K562 (cell line): ENCODE results near the gene PDLIM5. TPM values are rescaled to one million over a fixed set of nuclear protein-coding genes. Genes with fewer than 3 reads are reported as not detected.
A peak's percentile ranks its signal among the peaks of the same experiment; 100 is the strongest.

ENCODE experiments used
- ATAC-seq: fragments of 200-7000 bp; cut with Tn5 transposase; 3 replicates; pipeline ENCODE4 v1.9.1; 2020; ENCODE audit warnings: moderate library complexity
- BruUV-seq: library from RNA; stranded (reverse); fragments of 400-500 nt; replicated peaks from 2 replicates; lab custom pipeline; 2021; lab: Mats Ljungman, UMichigan
- CTCF ChIA-PET: fragments of 300-600 bp; formaldehyde crosslinking; extraction: SDS; loops from one replicate; lab custom pipeline; 2021; ENCODE audit warnings: low intra/inter-chr PET ratio; lab: Yijun Ruan, JAX
- POLR2A ChIA-PET: fragments of 300-600, 350-650 bp; sonication (Branson Sonifier 250); formaldehyde crosslinking; extraction: SDS; loops from one replicate; lab custom pipeline; 2021; ENCODE audit warnings: antibody characterized with exemption, inconsistent platforms; lab: Yijun Ruan, JAX
- DNase-seq, 4 experiments: peaks; one replicate each; pipeline versions ENCODE4 v3.0.0 to v3.0.0-alpha.2; 2011 to 2018; ENCODE audit warnings: low spot score in 3 of 4, mixed read lengths in 3 of 4; ENCODE audit errors: extremely low read depth in 1 of 4
- FAIRE-seq: peaks from 2 replicates; lab custom pipeline; 2011; peaks lifted over from hg19 to GRCh38; lab: Jason Lieb, UNC
- H2AFZ ChIP-seq: 2 replicates; pipeline ENCODE4 v1.6.0; 2011; ENCODE audit warnings: low read depth, low read length, control low read depth, inconsistent platforms
- H3K27ac ChIP-seq: fragments of 200-600 bp; 3 replicates; pipeline ENCODE4 v1.8.0; 2011; ENCODE audit warnings: low read depth, mild to moderate bottlenecking, control low read depth, inconsistent platforms, low read length, moderate library complexity, mixed read lengths; ENCODE audit errors: extremely low read depth
- H3K27me3 ChIP-seq, 2 experiments: fragments of 300-600 bp in 1 of 2; 2 replicates in 1 of 2; 3 replicates in 1 of 2; pipeline versions ENCODE4 v1.6.0 to v1.8.0; 2011; ENCODE audit warnings: inconsistent platforms in 2 of 2, low read length in 2 of 2, mild to moderate bottlenecking in 1 of 2, mixed read lengths in 1 of 2, moderate library complexity in 1 of 2; ENCODE audit not compliant: control insufficient read depth in 2 of 2, insufficient read depth in 2 of 2
- H3K36me3 ChIP-seq: fragments of 300-600 bp; 3 replicates; pipeline ENCODE4 v1.8.0; 2011; ENCODE audit warnings: mild to moderate bottlenecking, low read length, inconsistent platforms; ENCODE audit not compliant: control insufficient read depth, insufficient read depth
- H3K4me1 ChIP-seq, 2 experiments: fragments of 200-600 bp in 1 of 2; replicated peaks in 1 of 2; 2 replicates in 1 of 2; 3 replicates in 1 of 2; pipeline versions ENCODE4 v1.5.1 to v1.8.0; 2011; ENCODE audit warnings: inconsistent platforms in 2 of 2, low read length in 2 of 2, mild to moderate bottlenecking in 1 of 2, mixed read lengths in 1 of 2, moderate library complexity in 1 of 2; ENCODE audit not compliant: control insufficient read depth in 2 of 2, insufficient read depth in 2 of 2
- H3K4me2 ChIP-seq: 2 replicates; pipeline ENCODE4 v1.6.1; 2011; ENCODE audit warnings: low read length, control low read depth, inconsistent platforms, mixed read lengths; ENCODE audit not compliant: insufficient read depth
- H3K4me3 ChIP-seq: fragments of 200-600 bp; sonication (generic), shearing (Covaris generic); 2 replicates; pipeline ENCODE4 v1.5.1; 2016; ENCODE audit warnings: control low read depth, inconsistent platforms
- H3K79me2 ChIP-seq: fragments of 200-600 bp; 3 replicates; pipeline ENCODE4 v1.8.0; 2011; ENCODE audit warnings: low read length, inconsistent platforms; ENCODE audit not compliant: control insufficient read depth, insufficient read depth
- H3K9ac ChIP-seq, 2 experiments: 2 replicates each; pipeline versions ENCODE4 v1.6.0 to v1.6.1; 2011; ENCODE audit warnings: low read depth in 2 of 2, low read length in 2 of 2, control low read depth in 1 of 2, inconsistent platforms in 1 of 2, mild to moderate bottlenecking in 1 of 2, mixed read lengths in 1 of 2; ENCODE audit not compliant: insufficient read depth in 1 of 2
- H3K9me1 ChIP-seq: one replicate; pipeline ENCODE4 v1.6.0; 2011; ENCODE audit warnings: inconsistent platforms, mild to moderate bottlenecking, low read length, moderate library complexity; ENCODE audit not compliant: control insufficient read depth, insufficient read depth
- H3K9me3 ChIP-seq: replicated peaks from 2 replicates; pipeline ENCODE4 v1.5.1; 2011; ENCODE audit warnings: low read depth, low read length, inconsistent platforms; ENCODE audit not compliant: control insufficient read depth, insufficient read depth
- H4K20me1 ChIP-seq: replicated peaks from 2 replicates; pipeline ENCODE4 v1.6.1; 2011; ENCODE audit warnings: low read length, inconsistent platforms, mixed read lengths; ENCODE audit not compliant: control insufficient read depth, insufficient read depth
- CBFA2T2 ChIP-seq: fragments of 450-650 bp; conservative IDR thresholded peaks from 2 replicates; pipeline ENCODE4 v1.6.1; 2017; ENCODE audit warnings: mild to moderate bottlenecking
- CSDE1 ChIP-seq, 2 experiments: fragments of 450-650 bp; IDR thresholded peaks; 2 replicates each; pipeline ENCODE4 v1.6.1; 2016; ENCODE audit warnings: mild to moderate bottlenecking in 1 of 2
- DIDO1 ChIP-seq: fragments of 450-650 bp; IDR thresholded peaks from 2 replicates; pipeline ENCODE4 v1.6.1; 2016; ENCODE audit warnings: low read depth, missing biosample characterization, missing genetic modification characterization
- EP300 ChIP-seq: IDR thresholded peaks from 2 replicates; pipeline ENCODE4 v1.6.1; 2012; ENCODE audit warnings: low read length, improper control_type of control experiment
- EWSR1 ChIP-seq: fragments of 450-650 bp; IDR thresholded peaks from 2 replicates; pipeline ENCODE4 v1.6.1; 2018; ENCODE audit warnings: borderline replicate concordance, mild to moderate bottlenecking, low read depth, moderate library complexity; ENCODE audit not compliant: partially characterized antibody
- MCM7 ChIP-seq, 2 experiments: fragments of 450-650 bp; IDR thresholded peaks; 2 replicates each; pipeline ENCODE4 v1.6.1; 2016 to 2018
- POLR3G ChIP-seq: IDR thresholded peaks from 2 replicates; pipeline ENCODE4 v1.6.1; 2011; ENCODE audit not compliant: insufficient read length, insufficient replicate concordance; ENCODE audit errors: extremely low read depth
- SMARCB1 ChIP-seq: IDR thresholded peaks from 2 replicates; pipeline ENCODE4 v1.6.1; 2011; ENCODE audit warnings: improper control_type of control experiment, low read depth; ENCODE audit not compliant: insufficient read length
- SRSF7 ChIP-seq: fragments of 200-400 bp; formaldehyde crosslinking; optimal IDR thresholded peaks from 2 replicates; pipeline ENCODE3; 2017; ENCODE audit warnings: mild to moderate bottlenecking, low read depth, low read length
- ZNF551 ChIP-seq: fragments of 250-450 bp; sonication (Bioruptor Pico); IDR thresholded peaks from 2 replicates; pipeline ENCODE4 v1.5.0; 2021; ENCODE audit warnings: mild to moderate bottlenecking, moderate library complexity
- WGBS: fragments of 100-300 bp; shearing (Covaris generic); methylation state at CpG from one replicate; pipeline ENCODE4 v1.1.6; 2016; ENCODE audit warnings: low coverage, mixed read lengths; ENCODE audit not compliant: insufficient coverage; ENCODE audit errors: missing lambda C conversion rate; 5-methylcytosine and 5-hydroxymethylcytosine counted together
- in situ Hi-C: fragments of 300-500 bp; cut with MboI; formaldehyde crosslinking; loops from 4 replicates; pipeline ENCODE4 v1.15.0; 2018; ENCODE audit warnings: inconsistent platforms, mixed read lengths
- intact Hi-C: fragments of 100-400 bp; cut with micrococcal nuclease; formaldehyde crosslinking; loops from 2 replicates; pipeline ENCODE4 v1.14.2; 2022
- polyA plus RNA-seq, 8 experiments: library from polyadenylated mRNA; depleted of rRNA in 4 of 8; stranded (reverse) in 5 of 8; unstranded in 3 of 8; fragments of >200 nt; fragmentation: Nextera tagmentation in 2 of 8; fragmentation: Illumina TruSeq in 1 of 8; extraction: Ambion mirVana in 2 of 8; extraction: Trizol in 1 of 8; gene quantifications; 2 replicates each; pipeline versions ENCODE4 v1.2.1 to v1.2.3, GENCODE V29; 2011 to 2014; ENCODE audit warnings: inconsistent platforms in 1 of 8, missing spikeins in 1 of 8
- total RNA-seq, 7 experiments: library from RNA; depleted of rRNA in 6 of 7; stranded (reverse); fragments of >200 nt in 6 of 7; fragmentation: Illumina TruSeq in 2 of 7; extraction: Trizol in 2 of 7; gene quantifications; 2 replicates each; pipeline versions ENCODE4 v1.2.1 to v1.2.3, GENCODE V29; 2011 to 2021; ENCODE audit warnings: low replicate concordance in 1 of 7
- TF ChIP-seq, protein P1 (sequence below): fragments of 250-450 bp; sonication (Bioruptor Pico); IDR thresholded peaks from 2 replicates; pipeline ENCODE4 v1.6.1; 2021; ENCODE audit warnings: mild to moderate bottlenecking
- TF ChIP-seq, protein P2 (sequence below), 2 experiments: fragments of 450-650 bp; IDR thresholded peaks; 2 replicates each; pipeline ENCODE4 v1.6.1; 2018; ENCODE audit warnings: mild to moderate bottlenecking in 2 of 2, low read depth in 1 of 2; ENCODE audit not compliant: partially characterized antibody in 2 of 2
- TF ChIP-seq, protein P3 (sequence below): fragments of 450-650 bp; formaldehyde crosslinking; IDR thresholded peaks from 2 replicates; pipeline ENCODE4 v1.4.0; 2022; ENCODE audit warnings: mild to moderate bottlenecking, moderate library complexity
- TF ChIP-seq, protein P4 (sequence below), 2 experiments: IDR thresholded peaks in 1 of 2; conservative IDR thresholded peaks in 1 of 2; 2 replicates each; pipeline ENCODE4 v1.6.1; 2016; ENCODE audit warnings: low read depth in 2 of 2, mild to moderate bottlenecking in 1 of 2, missing compliant biosample characterization in 1 of 2, missing genetic modification characterization in 1 of 2, moderate library complexity in 1 of 2

The PDLIM5 gene
- total and polyA plus RNA-seq, 9 of the 15 experiments (the other 6 are each of a cell fraction or from before 2014, with no cell fraction given), result 36.9 to 127 (median 62.5) TPM

DNA sequence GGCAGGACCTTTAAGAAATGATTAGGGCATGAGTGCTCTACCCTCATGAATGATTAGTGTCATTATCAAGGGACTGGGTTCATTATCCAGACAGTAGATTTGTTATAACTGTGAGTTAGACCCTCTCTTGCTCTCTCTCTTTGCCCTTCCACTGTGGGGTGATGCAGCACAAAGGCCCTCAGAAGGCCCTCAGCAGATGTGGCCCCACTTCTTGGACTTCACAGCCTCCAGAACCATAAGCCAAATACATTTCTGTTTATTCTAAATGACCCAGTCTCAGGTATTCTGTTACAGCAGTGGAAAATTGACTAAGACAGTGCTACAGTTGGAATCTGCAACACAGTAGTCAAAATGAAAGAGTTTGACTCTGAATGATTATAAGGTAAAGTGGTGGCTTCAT is 17.2 kb upstream of the PDLIM5 start (continued):
- TF ChIP-seq EWSR1 (no peak), POLR3G (no peak), DIDO1 (tag) (no peak)
- TF ChIP-seq, protein P1, sequence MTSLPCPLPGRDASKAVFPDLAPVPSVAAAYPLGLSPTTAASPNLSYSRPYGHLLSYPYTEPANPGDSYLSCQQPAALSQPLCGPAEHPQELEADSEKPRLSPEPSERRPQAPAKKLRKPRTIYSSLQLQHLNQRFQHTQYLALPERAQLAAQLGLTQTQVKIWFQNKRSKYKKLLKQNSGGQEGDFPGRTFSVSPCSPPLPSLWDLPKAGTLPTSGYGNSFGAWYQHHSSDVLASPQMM (CRISPR knock-in tag), result no peak

DNA sequence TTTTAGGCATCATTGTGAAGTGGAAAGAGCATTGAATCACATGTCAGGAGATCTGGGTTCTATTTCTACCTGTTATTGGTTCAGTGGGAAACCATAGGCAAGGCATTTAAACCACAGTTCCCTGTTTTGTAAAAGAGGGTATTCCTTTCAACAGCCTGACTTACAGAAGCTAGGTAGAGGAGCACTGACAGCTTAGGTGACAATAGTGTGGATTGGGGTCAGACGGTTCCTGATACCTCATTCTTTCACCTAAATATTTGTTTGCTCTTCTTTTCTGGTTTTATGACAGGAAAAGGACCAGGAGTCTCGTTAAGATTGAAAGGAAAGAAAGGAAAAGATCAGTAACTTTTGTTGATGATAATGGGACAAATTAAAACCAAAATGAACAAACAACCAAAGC is 15.9 kb upstream of the PDLIM5 start:
- no peaks in the 10 kb centered on the region for H3K79me2 ChIP-seq
- no peak overlapping the region for H3K4me2 ChIP-seq
- no TSS peak for BruUV-seq
- in situ Hi-C loops (no loop called here), intact Hi-C loops (no loop called here)
- H3K27ac ChIP-seq, result no peak overlapping the region
- ATAC-seq (no peak), DNase-seq (no peak), FAIRE-seq (no peak)
- no peak overlapping the region for H3K4me3 ChIP-seq
- H3K9ac ChIP-seq, result no peak overlapping the region
- H2AFZ ChIP-seq, result peak overlapping the region; percentile 38; the same call in 1 of the 2 replicates
- CTCF ChIA-PET, result no interaction called here
- no peaks in the 10 kb centered on the region for H3K36me3 ChIP-seq
- H3K27me3 ChIP-seq, result no peaks in the 10 kb centered on the region
- H3K4me1 ChIP-seq, result no peaks in the 10 kb centered on the region
- POLR2A ChIA-PET, result no interaction called here
- 16% methylated on average over 2 of the region's 2 CpGs for WGBS
- no peaks in the 10 kb centered on the region for H4K20me1 ChIP-seq
- no peaks in the 10 kb centered on the region for H3K9me1 ChIP-seq
- no peaks in the 10 kb centered on the region for H3K9me3 ChIP-seq
- TF ChIP-seq EP300 (no peak), SRSF7 (no peak), SMARCB1 (no peak), MCM7 (IDR thresholded peaks at IDR 0.05) (no peak), ZNF551 (CRISPR knock-in tag) (no peak), CSDE1 (IDR thresholded peaks at IDR 0.05) (no peak), CBFA2T2 (no peak)
- TF ChIP-seq, protein P2, sequence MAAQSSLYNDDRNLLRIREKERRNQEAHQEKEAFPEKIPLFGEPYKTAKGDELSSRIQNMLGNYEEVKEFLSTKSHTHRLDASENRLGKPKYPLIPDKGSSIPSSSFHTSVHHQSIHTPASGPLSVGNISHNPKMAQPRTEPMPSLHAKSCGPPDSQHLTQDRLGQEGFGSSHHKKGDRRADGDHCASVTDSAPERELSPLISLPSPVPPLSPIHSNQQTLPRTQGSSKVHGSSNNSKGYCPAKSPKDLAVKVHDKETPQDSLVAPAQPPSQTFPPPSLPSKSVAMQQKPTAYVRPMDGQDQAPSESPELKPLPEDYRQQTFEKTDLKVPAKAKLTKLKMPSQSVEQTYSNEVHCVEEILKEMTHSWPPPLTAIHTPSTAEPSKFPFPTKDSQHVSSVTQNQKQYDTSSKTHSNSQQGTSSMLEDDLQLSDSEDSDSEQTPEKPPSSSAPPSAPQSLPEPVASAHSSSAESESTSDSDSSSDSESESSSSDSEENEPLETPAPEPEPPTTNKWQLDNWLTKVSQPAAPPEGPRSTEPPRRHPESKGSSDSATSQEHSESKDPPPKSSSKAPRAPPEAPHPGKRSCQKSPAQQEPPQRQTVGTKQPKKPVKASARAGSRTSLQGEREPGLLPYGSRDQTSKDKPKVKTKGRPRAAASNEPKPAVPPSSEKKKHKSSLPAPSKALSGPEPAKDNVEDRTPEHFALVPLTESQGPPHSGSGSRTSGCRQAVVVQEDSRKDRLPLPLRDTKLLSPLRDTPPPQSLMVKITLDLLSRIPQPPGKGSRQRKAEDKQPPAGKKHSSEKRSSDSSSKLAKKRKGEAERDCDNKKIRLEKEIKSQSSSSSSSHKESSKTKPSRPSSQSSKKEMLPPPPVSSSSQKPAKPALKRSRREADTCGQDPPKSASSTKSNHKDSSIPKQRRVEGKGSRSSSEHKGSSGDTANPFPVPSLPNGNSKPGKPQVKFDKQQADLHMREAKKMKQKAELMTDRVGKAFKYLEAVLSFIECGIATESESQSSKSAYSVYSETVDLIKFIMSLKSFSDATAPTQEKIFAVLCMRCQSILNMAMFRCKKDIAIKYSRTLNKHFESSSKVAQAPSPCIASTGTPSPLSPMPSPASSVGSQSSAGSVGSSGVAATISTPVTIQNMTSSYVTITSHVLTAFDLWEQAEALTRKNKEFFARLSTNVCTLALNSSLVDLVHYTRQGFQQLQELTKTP (IDR thresholded peaks at IDR 0.05; ENCODE audit: low read depth in 1 of 2, partially characterized antibody in 2 of 2), result no peak
- TF ChIP-seq, protein P3, sequence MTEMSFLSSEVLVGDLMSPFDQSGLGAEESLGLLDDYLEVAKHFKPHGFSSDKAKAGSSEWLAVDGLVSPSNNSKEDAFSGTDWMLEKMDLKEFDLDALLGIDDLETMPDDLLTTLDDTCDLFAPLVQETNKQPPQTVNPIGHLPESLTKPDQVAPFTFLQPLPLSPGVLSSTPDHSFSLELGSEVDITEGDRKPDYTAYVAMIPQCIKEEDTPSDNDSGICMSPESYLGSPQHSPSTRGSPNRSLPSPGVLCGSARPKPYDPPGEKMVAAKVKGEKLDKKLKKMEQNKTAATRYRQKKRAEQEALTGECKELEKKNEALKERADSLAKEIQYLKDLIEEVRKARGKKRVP (CRISPR knock-in tag), result no peak
- TF ChIP-seq, protein P4, sequence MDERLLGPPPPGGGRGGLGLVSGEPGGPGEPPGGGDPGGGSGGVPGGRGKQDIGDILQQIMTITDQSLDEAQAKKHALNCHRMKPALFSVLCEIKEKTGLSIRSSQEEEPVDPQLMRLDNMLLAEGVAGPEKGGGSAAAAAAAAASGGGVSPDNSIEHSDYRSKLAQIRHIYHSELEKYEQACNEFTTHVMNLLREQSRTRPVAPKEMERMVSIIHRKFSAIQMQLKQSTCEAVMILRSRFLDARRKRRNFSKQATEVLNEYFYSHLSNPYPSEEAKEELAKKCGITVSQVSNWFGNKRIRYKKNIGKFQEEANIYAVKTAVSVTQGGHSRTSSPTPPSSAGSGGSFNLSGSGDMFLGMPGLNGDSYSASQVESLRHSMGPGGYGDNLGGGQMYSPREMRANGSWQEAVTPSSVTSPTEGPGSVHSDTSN (CRISPR knock-in tag; IDR thresholded peaks at IDR 0.05; ENCODE audit: low read depth), result no peak
- TF ChIP-seq, protein P4 (tag; conservative IDR thresholded peaks at IDR 0.05; ENCODE audit: low read depth), result no peak
